SK-N-SH (cell line): ENCODE results near the gene PKN2. TPM values are rescaled to one million over a fixed set of nuclear protein-coding genes. Genes with fewer than 3 reads are reported as not detected.

Source experiments
- CTCF ChIA-PET: fragments of 300-600, 350-600 bp; formaldehyde crosslinking; extraction: SDS; loops from one replicate; lab custom pipeline; 2021; lab: Yijun Ruan, JAX
- POLR2A ChIA-PET: fragments of 350-600 bp; sonication (Branson Sonifier 250); formaldehyde crosslinking; extraction: SDS; loops from one replicate; lab custom pipeline; 2020; ENCODE audit warnings: antibody characterized with exemption, inconsistent platforms; lab: Yijun Ruan, JAX
- DNase-seq: peaks from one replicate; pipeline ENCODE4 v3.0.0; 2012
- H2AFZ ChIP-seq: fragments of 200-600 bp; sonication (generic); 2 replicates; pipeline ENCODE4 v1.8.1; 2016; ENCODE audit warnings: antibody characterized with exemption, mild to moderate bottlenecking, low read depth
- H3F3A ChIP-seq: fragments of 200-600 bp; sonication (generic); replicated peaks from 2 replicates; pipeline ENCODE3; 2016; ENCODE audit warnings: antibody characterized with exemption, mild to moderate bottlenecking; ENCODE audit not compliant: insufficient read depth
- H3K27ac ChIP-seq, 2 experiments: fragments of 200-500 bp in 1 of 2; fragments of 200-600 bp in 1 of 2; sonication (Bioruptor generic) in 1 of 2; sonication (generic), shearing (Covaris generic) in 1 of 2; 2 replicates each; pipeline versions ENCODE4 v1.5.1 to v1.6.1; 2014 to 2016; ENCODE audit warnings: low read depth in 2 of 2, inconsistent platforms in 1 of 2, low read length in 1 of 2, mild to moderate bottlenecking in 1 of 2, mixed read lengths in 1 of 2
- H3K27me3 ChIP-seq: fragments of 200-600 bp; sonication (generic), shearing (Covaris generic); 2 replicates; pipeline ENCODE4 v1.6.1; 2016; ENCODE audit warnings: mixed run types; ENCODE audit not compliant: insufficient read depth
- H3K36me3 ChIP-seq, 2 experiments: fragments of 200-500 bp in 1 of 2; fragments of 200-600 bp in 1 of 2; sonication (Bioruptor generic) in 1 of 2; sonication (generic) in 1 of 2; replicated peaks in 1 of 2; 2 replicates each; pipeline versions ENCODE3 to v1.5.1; 2014 to 2016; ENCODE audit warnings: low read length in 1 of 2, mild to moderate bottlenecking in 1 of 2; ENCODE audit not compliant: insufficient read depth in 2 of 2, control insufficient read depth in 1 of 2
- H3K4me1 ChIP-seq, 2 experiments: fragments of 200-500 bp in 1 of 2; fragments of 200-600 bp in 1 of 2; sonication (Bioruptor generic) in 1 of 2; sonication (generic), shearing (Covaris generic) in 1 of 2; 2 replicates each; pipeline versions ENCODE4 v1.5.1 to v1.6.1; 2014 to 2016; ENCODE audit warnings: low read depth in 1 of 2, low read length in 1 of 2, mixed run types in 1 of 2; ENCODE audit not compliant: insufficient read depth in 2 of 2, control insufficient read depth in 1 of 2
- H3K4me2 ChIP-seq: fragments of 200-600 bp; sonication (generic), shearing (Covaris generic); 2 replicates; pipeline ENCODE4 v1.6.1; 2017; ENCODE audit warnings: mixed run types
- H3K4me3 ChIP-seq, 2 experiments: fragments of 200-500 bp in 1 of 2; fragments of 200-600 bp in 1 of 2; sonication (Bioruptor generic) in 1 of 2; sonication (generic), shearing (Covaris generic) in 1 of 2; 2 replicates each; pipeline versions ENCODE4 v1.5.1 to v1.8.1; 2014 to 2016; ENCODE audit warnings: low read depth in 2 of 2, inconsistent platforms in 1 of 2, low read length in 1 of 2, mild to moderate bottlenecking in 1 of 2, mixed read lengths in 1 of 2, moderate library complexity in 1 of 2
- H3K79me2 ChIP-seq: fragments of 200-600 bp; sonication (generic); 2 replicates; pipeline ENCODE4 v1.8.1; 2017; ENCODE audit warnings: mild to moderate bottlenecking; ENCODE audit not compliant: insufficient read depth
- H3K9ac ChIP-seq: fragments of 200-600 bp; sonication (generic); 2 replicates; pipeline ENCODE4 v1.6.1; 2017; ENCODE audit warnings: mixed run types
- H3K9me2 ChIP-seq: fragments of 200-600 bp; sonication (generic); 2 replicates; pipeline ENCODE4 v1.6.1; 2017; ENCODE audit warnings: mixed run types
- H3K9me3 ChIP-seq: fragments of 200-600 bp; sonication (generic); 2 replicates; pipeline ENCODE4 v1.6.1; 2017; ENCODE audit warnings: mixed run types, mild to moderate bottlenecking, moderate library complexity
- H4K20me1 ChIP-seq: fragments of 200-600 bp; sonication (generic); 2 replicates; pipeline ENCODE4 v1.6.1; 2017; ENCODE audit warnings: mild to moderate bottlenecking, mixed run types; ENCODE audit not compliant: insufficient read depth
- ELF1 ChIP-seq: IDR thresholded peaks from 2 replicates; pipeline ENCODE4 v1.4.0; 2012
- EZH2phosphoT487 ChIP-seq: fragments of 200-600 bp; sonication (generic); IDR thresholded peaks from 2 replicates; pipeline ENCODE4 v1.6.1; 2017; ENCODE audit warnings: low read depth, mixed run types, mild to moderate bottlenecking, antibody characterized with exemption, moderate library complexity, borderline replicate concordance
- IRF3 ChIP-seq: fragments of 150-350 bp; IDR thresholded peaks from 2 replicates; pipeline ENCODE4 v1.6.1; 2016; ENCODE audit warnings: mild to moderate bottlenecking, low read depth, low read length
- MAX ChIP-seq: IDR thresholded peaks from 2 replicates; pipeline ENCODE4 v1.4.0; 2012; ENCODE audit warnings: low read depth
- MXI1 ChIP-seq: IDR thresholded peaks from 2 replicates; pipeline ENCODE4 v1.6.1; 2012; ENCODE audit warnings: mild to moderate bottlenecking, low read depth, low read length, improper control_type of control experiment
- RCOR1 ChIP-seq: fragments of 150-350 bp; IDR thresholded peaks from 2 replicates; pipeline ENCODE4 v1.6.1; 2017; ENCODE audit warnings: antibody characterized with exemption, low read length
- REST ChIP-seq: IDR thresholded peaks from 2 replicates; pipeline ENCODE4 v1.6.1; 2012; ENCODE audit warnings: mild to moderate bottlenecking, low read depth, low read length, moderate library complexity
- RFX5 ChIP-seq: IDR thresholded peaks from 2 replicates; pipeline ENCODE4 v1.6.1; 2012; ENCODE audit warnings: mild to moderate bottlenecking, improper control_type of control experiment, low read length
- RXRA ChIP-seq: IDR thresholded peaks from 2 replicates; pipeline ENCODE4 v1.4.0; 2012; ENCODE audit warnings: low read depth, mild to moderate bottlenecking, borderline replicate concordance
- SMC3 ChIP-seq: IDR thresholded peaks from 2 replicates; pipeline ENCODE4 v1.6.1; 2012; ENCODE audit warnings: low read depth, low read length, improper control_type of control experiment
- TAF1 ChIP-seq: IDR thresholded peaks from 2 replicates; pipeline ENCODE4 v1.6.1; 2012; ENCODE audit warnings: low read depth, mild to moderate bottlenecking, low read length, moderate library complexity, borderline replicate concordance
- TEAD4 ChIP-seq: IDR thresholded peaks from 2 replicates; pipeline ENCODE4 v1.4.0; 2012; ENCODE audit warnings: mild to moderate bottlenecking, borderline replicate concordance; ENCODE audit not compliant: insufficient read depth
- USF1 ChIP-seq: IDR thresholded peaks from 2 replicates; pipeline ENCODE4 v1.4.0; 2012; ENCODE audit warnings: low read depth, borderline replicate concordance
- YY1 ChIP-seq: IDR thresholded peaks from 2 replicates; pipeline ENCODE4 v1.4.0; 2012; ENCODE audit warnings: low read depth, mild to moderate bottlenecking
- ZBTB33 ChIP-seq: IDR thresholded peaks from 2 replicates; pipeline ENCODE4 v1.4.0; 2012; ENCODE audit warnings: low read depth, borderline replicate concordance
- WGBS: methylation state at CpG from one replicate; pipeline ENCODE4 v1.1.6; 2017; ENCODE audit warnings: low lambda C conversion rate; 5-methylcytosine and 5-hydroxymethylcytosine counted together
- polyA plus RNA-seq, 3 experiments: library from polyadenylated mRNA; depleted of rRNA; stranded (reverse); fragments of >200 nt; gene quantifications; 2 replicates each; pipeline ENCODE4 v1.2.3, GENCODE V29; 2012

PKN2 gene
- polyA plus RNA-seq, 1 of the 3 experiments (the other 2 are of a cell fraction) = 6.8 TPM

GRCh38 chr1:88873737-88874349, 189.8 kb downstream of the PKN2 start (continued):
- TF ChIP-seq REST (no peak), MXI1 (no peak), RXRA (no peak), RFX5 (no peak), USF1 (no peak)

- H3K9me3 ChIP-seq = no peaks in the 10 kb centered on the region
- H2AFZ ChIP-seq = no peak overlapping the region
- WGBS = 97% methylated on average over 4 of the region's 4 CpGs
- H3K79me2 ChIP-seq = peaks cover 90% of the 10 kb centered on the region
- peaks cover 4 to 25% of the 10 kb centered on the region in 2 experiments for H3K36me3 ChIP-seq
- ChIA-PET CTCF (interaction anchor here (1.2 to 5.9 kb wide), 6 partner anchors 9 to 220 kb away, joined by 3 to 102 read pairs (median 8); no protein-coding TSS in a partner anchor), POLR2A (interaction anchor here (0.6 kb wide), 1 partner anchor 53 kb away, joined by 3 read pairs; no protein-coding TSS in a partner anchor)
- H3K27me3 ChIP-seq = no peaks in the 10 kb centered on the region
- no peaks in the 10 kb centered on the region for H3K4me1 ChIP-seq
- H3K9me2 ChIP-seq = no peaks in the 10 kb centered on the region
- peaks cover 12% of the 10 kb centered on the region for H3F3A ChIP-seq
- H3K4me2 ChIP-seq = no peak overlapping the region
- H3K9ac ChIP-seq = no peak overlapping the region
- no peak overlapping the region for H3K4me3 ChIP-seq
- TF ChIP-seq ZBTB33 = no peak
- no peak for TF ChIP-seq YY1
- no peak for TF ChIP-seq EZH2phosphoT487
- TF ChIP-seq RFX5 = no peak
- TF ChIP-seq ELF1 = no peak
- no peak for TF ChIP-seq RCOR1
- no peak for TF ChIP-seq IRF3
- TF ChIP-seq SMC3 = no peak
- no peak for TF ChIP-seq TEAD4
- TF ChIP-seq TAF1 = no peak
- no peak for TF ChIP-seq MAX
- peaks cover 22% of the 10 kb centered on the region for H4K20me1 ChIP-seq
- H3K27ac ChIP-seq = no peak overlapping the region
- DNase-seq = no peak
Measured at GRCh38 chr1:88875595-88875994, 191.5 kb downstream of the PKN2 start.
